ENCODE measurements around the gene EIF3F.

EIF3F gene

DNA sequence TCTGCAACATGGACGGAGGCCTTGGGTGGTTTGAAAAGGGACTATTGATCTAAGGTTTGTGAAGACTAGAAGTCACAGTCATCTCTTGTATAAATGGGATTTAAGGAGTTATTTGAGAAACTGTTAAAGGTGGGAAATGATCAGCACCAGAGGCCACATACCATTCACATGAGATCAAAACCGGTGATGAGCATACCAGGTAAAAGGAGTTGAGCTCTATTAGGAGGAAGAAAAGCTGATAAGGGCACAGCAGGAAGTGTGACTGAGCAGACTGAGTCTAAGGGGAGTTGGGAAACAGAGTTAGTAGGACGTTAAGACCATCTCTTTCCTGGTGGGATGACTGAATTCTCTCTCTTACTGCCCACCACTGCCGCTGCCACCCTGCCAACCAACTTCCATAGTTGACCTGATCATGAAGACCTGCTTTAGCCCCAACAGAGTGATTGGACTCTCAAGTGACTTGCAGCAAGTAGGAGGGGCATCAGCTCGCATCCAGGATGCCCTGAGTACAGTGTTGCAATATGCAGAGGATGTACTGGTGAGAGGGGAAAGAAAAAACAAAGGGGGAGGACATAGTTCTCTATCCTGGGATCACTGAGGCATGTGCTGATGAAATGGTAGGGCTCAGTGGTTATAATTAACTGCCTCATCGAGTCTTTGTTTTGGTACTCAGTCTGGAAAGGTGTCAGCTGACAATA is 7.6 kb downstream of the EIF3F start:
- no peak overlapping the region for H3K4me3 ChIP-seq (ENCODE audit: low read depth, low read length)
- TF ChIP-seq, protein P1, sequence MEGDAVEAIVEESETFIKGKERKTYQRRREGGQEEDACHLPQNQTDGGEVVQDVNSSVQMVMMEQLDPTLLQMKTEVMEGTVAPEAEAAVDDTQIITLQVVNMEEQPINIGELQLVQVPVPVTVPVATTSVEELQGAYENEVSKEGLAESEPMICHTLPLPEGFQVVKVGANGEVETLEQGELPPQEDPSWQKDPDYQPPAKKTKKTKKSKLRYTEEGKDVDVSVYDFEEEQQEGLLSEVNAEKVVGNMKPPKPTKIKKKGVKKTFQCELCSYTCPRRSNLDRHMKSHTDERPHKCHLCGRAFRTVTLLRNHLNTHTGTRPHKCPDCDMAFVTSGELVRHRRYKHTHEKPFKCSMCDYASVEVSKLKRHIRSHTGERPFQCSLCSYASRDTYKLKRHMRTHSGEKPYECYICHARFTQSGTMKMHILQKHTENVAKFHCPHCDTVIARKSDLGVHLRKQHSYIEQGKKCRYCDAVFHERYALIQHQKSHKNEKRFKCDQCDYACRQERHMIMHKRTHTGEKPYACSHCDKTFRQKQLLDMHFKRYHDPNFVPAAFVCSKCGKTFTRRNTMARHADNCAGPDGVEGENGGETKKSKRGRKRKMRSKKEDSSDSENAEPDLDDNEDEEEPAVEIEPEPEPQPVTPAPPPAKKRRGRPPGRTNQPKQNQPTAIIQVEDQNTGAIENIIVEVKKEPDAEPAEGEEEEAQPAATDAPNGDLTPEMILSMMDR (IDR thresholded peaks at IDR 0.05; ENCODE audit: borderline replicate concordance, insufficient read depth, low read depth, low read length) = no peak

DNA sequence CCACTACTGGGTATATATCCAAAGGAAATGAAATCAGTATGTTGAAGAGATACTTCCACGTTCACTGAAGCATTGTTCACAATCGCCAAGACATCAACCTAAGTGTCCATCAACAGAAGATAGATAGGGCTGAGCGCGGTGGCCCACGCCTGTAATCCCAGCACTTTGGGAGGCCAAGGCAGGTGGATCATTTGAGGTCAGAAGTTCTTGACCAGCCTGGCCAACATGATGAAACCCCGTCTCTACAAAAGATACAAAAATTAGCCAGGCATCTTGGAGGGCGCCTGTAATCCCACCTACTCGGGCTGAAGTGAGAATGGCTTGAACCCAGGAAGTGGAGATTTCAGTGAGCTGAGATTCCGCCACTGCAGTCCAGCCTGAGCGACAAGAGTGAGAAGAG is 12.7 kb downstream of the EIF3F start:
- TF ChIP-seq, protein P1 (IDR thresholded peaks at IDR 0.05; ENCODE audit: borderline replicate concordance, insufficient read depth, low read depth, low read length) = no peak

DNA sequence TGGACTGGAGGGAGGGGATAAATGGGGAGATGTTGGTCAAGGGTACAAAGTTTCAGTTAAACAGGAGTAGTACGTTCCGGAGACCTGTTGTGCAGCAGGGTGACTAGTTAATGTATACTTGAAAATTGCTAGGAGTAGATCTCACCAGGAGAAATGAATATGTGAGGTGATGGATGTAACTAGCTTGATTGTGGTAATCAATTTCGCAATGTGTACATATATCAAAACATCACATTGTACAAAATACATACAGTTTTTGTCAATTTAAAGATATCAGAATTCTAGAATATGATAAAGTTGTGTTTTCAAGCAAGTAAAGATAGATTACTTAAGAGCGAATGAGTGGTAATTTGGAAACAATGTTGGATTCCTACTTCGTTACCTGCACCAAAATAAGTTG is 13.3 kb downstream of the EIF3F start:
- TF ChIP-seq, protein P1 (IDR thresholded peaks at IDR 0.05; ENCODE audit: borderline replicate concordance, insufficient read depth, low read depth, low read length) = no peak
- H3K4me3 ChIP-seq (ENCODE audit: low read depth, low read length) = no peak overlapping the region

More for the DNA sequence above, 12.7 kb downstream of the EIF3F start:
- no peak overlapping the region for H3K4me3 ChIP-seq (ENCODE audit: low read depth, low read length)

DNA sequence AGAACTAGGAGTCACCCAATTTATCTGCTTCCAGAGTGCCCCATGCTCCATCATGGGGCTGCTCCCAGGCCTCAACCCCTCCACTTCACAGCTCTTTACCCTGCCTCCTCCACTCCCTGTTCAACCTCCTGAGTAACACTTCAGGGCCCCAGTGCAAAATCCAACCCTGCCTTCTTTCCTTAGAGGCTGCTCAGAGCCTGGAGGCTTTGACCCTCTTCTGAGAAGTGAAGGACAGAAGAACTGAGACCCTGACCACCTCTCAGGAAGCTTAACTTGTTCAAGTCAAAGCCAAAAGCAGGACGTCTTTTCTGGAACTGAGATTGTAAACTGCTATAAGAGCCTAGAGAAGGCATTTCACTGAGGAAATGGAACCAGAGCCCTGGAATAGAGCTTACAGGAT is 15.5 kb downstream of the EIF3F start:
- TF ChIP-seq, protein P1 (IDR thresholded peaks at IDR 0.05; ENCODE audit: borderline replicate concordance, insufficient read depth, low read depth, low read length) = no peak
- no peak overlapping the region for H3K4me3 ChIP-seq (ENCODE audit: low read depth, low read length)

DNA sequence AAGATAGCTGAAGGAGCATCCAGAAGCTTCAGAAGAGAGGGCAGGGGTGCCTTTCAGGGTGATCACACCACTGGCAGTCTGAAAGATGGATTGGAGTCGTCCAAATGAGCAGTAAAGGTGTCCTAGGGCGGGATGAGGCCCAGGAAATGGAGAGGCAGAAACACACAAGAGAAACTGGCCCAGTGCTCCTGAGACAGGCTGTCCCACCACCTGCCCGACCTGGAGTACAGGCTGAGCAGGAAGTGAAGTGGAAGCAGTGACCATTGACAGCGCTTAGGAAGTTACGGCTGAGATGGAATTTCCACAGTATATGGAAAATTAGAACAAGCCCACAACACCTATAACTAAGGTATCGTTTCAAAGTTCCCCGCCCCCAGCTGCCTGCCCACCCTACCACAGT is 16.1 kb downstream of the EIF3F start:
- TF ChIP-seq, protein P1 (IDR thresholded peaks at IDR 0.05; ENCODE audit: borderline replicate concordance, insufficient read depth, low read depth, low read length) = no peak
- no peak overlapping the region for H3K4me3 ChIP-seq (ENCODE audit: low read depth, low read length)

DNA sequence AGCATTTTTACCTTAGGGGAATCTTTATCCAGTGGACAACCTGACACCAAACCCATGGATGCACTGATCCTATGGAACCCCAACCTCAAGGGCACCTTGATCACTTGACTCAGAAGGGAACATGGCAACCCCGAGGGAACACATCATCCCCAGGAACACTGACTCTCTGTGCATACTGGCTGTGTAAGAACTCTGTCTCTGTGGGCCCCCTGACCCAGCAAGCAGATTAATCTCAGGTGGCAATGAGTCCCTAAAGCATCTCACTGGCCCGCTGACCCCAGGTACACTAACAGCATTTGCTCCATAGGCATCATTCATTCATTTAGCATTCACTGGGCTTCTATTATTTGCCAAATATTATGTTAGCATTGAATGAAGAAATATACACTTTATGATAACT is 16.9 kb downstream of the EIF3F start:
- no peak overlapping the region for H3K4me3 ChIP-seq (ENCODE audit: low read depth, low read length)
- TF ChIP-seq, protein P1 (IDR thresholded peaks at IDR 0.05; ENCODE audit: borderline replicate concordance, insufficient read depth, low read depth, low read length) = no peak

DNA sequence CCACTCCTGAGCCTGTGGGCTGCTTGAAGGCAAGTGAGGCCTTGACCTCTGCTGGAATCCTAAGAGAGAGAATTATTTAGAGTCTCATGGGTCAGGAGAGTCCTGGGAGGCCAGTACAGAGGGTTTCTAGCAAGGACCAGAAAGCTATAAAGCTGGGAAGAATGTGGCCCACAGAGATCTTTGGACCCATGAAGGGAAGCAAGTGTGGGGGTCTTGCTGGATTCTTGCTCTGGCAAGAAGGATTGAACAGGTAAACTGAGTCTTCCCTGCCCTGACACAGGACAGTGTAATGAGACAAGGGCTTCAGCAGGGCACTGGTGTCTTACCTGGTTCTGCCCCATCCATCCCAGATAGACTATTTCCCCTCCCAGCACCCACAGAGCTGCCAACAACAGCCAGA is 18.4 kb downstream of the EIF3F start:
- no peak overlapping the region for H3K4me3 ChIP-seq (ENCODE audit: low read depth, low read length)
- TF ChIP-seq, protein P1 (IDR thresholded peaks at IDR 0.05; ENCODE audit: borderline replicate concordance, insufficient read depth, low read depth, low read length) = no peak
